Measurements from ENCODE around the gene RAPGEF5. TPM values are rescaled to one million over a fixed set of nuclear protein-coding genes. Genes with fewer than 3 reads are reported as not detected.

RAPGEF5 gene
- total and polyA plus RNA-seq, 12 donors = 5.1 to 87.0 (median 26.0) TPM

DNA sequence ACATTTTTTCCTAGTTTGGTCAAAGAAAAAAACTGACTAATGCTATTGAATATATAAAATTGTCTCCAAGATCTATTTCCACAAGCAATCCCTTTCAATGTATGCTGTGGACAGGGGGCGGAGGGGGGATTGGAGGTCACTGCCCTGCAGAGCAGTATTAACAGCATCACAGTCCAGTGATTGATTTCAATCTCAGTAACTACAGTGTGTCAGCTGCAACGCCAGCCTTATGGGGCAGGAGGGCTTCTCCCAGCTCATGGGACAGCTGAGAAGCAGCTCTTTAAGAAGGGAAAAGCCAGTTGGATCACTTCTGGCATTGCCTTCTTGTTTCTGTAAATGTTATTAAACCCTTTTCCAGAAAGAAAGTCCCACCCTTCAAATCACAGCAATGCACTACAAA lies 65.0 kb downstream of the RAPGEF5 start:
- no peak overlapping the region for H3K27ac ChIP-seq
- intact Hi-C loops (cut with DNase I) = no loop called here
- no peaks in the 10 kb centered on the region for H3K4me1 ChIP-seq (replicated peaks in 1 of 2)
- no peak for TF ChIP-seq POLR2A (IDR thresholded peaks at IDR 0.05)
- TF ChIP-seq, protein P1, sequence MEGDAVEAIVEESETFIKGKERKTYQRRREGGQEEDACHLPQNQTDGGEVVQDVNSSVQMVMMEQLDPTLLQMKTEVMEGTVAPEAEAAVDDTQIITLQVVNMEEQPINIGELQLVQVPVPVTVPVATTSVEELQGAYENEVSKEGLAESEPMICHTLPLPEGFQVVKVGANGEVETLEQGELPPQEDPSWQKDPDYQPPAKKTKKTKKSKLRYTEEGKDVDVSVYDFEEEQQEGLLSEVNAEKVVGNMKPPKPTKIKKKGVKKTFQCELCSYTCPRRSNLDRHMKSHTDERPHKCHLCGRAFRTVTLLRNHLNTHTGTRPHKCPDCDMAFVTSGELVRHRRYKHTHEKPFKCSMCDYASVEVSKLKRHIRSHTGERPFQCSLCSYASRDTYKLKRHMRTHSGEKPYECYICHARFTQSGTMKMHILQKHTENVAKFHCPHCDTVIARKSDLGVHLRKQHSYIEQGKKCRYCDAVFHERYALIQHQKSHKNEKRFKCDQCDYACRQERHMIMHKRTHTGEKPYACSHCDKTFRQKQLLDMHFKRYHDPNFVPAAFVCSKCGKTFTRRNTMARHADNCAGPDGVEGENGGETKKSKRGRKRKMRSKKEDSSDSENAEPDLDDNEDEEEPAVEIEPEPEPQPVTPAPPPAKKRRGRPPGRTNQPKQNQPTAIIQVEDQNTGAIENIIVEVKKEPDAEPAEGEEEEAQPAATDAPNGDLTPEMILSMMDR (IDR thresholded peaks at IDR 0.05) = no peak
- no peak overlapping the region for H3K4me3 ChIP-seq
- no peak for DNase-seq
- no peaks in the 10 kb centered on the region for H3K9me3 ChIP-seq (replicated peaks in 1 of 3)
- 75 to 96% (median 85%) methylated on average over 2 of the region's 2 CpGs for WGBS, 4 donors
- H3K27me3 ChIP-seq = no peaks in the 10 kb centered on the region
- no peaks in the 10 kb centered on the region for H3K36me3 ChIP-seq (replicated peaks in 1 of 2)

DNA sequence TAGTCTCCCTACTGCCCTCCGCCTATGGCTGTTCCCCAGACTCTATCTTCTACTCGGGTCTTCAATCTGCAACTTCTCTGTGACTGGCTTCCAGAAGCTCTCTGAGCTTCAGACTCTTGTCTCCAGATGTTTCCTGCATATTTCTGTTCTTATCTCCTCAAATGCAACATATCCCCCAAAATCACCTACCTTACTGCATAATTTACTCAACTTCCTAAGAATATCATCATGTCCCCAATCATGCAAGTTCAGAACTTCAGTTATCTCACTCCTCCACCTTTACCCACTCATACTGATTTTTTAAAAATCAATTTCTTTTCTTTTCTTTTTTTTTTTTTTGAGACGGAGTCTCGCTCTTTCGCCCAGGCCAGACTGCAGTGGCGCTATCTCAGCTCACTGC lies 68.8 kb downstream of the RAPGEF5 start:
- Histone ChIP-seq H3K9me3 (replicated peaks in 1 of 3) (no peaks in the 10 kb centered on the region), H3K4me3 (no peak overlapping the region), H3K27ac (no peak overlapping the region), H3K27me3 (no peaks in the 10 kb centered on the region), H3K36me3 (replicated peaks in 1 of 2) (no peaks in the 10 kb centered on the region), H3K4me1 (replicated peaks in 1 of 2) (no peaks in the 10 kb centered on the region)
- WGBS, 4 donors = 90 to 97% (median 95%) methylated on average over 6 of the region's 6 CpGs
- no peak for TF ChIP-seq POLR2A (IDR thresholded peaks at IDR 0.05)
- TF ChIP-seq, protein P1 (IDR thresholded peaks at IDR 0.05) = no peak
- no peak for DNase-seq
- intact Hi-C loops (cut with DNase I) = no loop called here

DNA sequence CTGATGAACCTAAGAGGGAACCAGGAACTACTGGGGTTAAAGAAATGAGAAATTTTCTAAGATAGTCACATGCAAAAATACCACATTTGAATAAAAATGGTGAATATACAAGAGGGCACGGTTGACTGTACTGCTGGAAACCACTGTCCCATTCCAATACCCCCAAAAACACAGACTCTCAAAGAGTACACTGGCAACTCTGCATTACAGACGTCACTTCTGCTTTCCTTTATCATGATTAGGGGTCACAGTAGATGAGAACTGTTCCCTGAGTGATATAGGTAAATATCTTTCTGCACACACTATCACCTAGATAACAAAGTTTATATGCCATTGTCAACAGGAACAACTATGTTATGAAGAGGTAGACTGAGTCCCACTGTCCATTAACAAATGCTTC lies 69.5 kb downstream of the RAPGEF5 start:
- TF ChIP-seq POLR2A (IDR thresholded peaks at IDR 0.05) = no peak
- TF ChIP-seq, protein P1 (IDR thresholded peaks at IDR 0.05) = no peak
- intact Hi-C loops (cut with DNase I) = no loop called here
- WGBS, 4 donors = 75 to 87% (median 82%) methylated on average over 2 of the region's 2 CpGs

DNA sequence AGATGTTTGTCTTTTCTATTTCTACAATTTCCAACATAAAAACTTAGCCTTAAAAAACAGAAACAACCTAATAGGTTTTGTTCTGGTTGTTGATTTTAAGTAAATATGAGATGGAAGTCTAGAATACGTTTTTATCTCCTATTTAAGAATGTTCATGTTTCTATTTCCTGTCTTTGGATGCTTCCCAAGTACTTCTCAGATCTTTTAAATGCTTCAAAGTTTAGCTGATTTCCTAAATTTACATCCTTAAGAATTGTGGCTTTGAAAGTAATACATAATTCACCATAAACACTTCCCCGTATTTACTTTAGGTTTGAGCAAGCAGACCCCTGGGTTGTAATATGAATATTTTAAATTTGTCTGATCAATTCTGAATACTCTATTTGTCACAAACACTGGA lies 70.5 kb downstream of the RAPGEF5 start:
- H3K27me3 ChIP-seq = no peaks in the 10 kb centered on the region
- WGBS, 4 donors = 55 to 64% (median 59%) methylated on average over 2 of the region's 2 CpGs
- intact Hi-C loops (cut with DNase I) = no loop called here
- DNase-seq = no peak
- no peaks in the 10 kb centered on the region for H3K4me1 ChIP-seq (replicated peaks in 1 of 2)
- H3K36me3 ChIP-seq (replicated peaks in 1 of 2) = no peaks in the 10 kb centered on the region
- H3K4me3 ChIP-seq = no peak overlapping the region
- no peak overlapping the region for H3K27ac ChIP-seq
- no peak for TF ChIP-seq POLR2A (IDR thresholded peaks at IDR 0.05)
- TF ChIP-seq, protein P1 (IDR thresholded peaks at IDR 0.05) = no peak
- no peaks in the 10 kb centered on the region for H3K9me3 ChIP-seq (replicated peaks in 1 of 3)

More for the DNA sequence above, 69.5 kb downstream of the RAPGEF5 start:
- H3K27me3 ChIP-seq = no peaks in the 10 kb centered on the region
- H3K36me3 ChIP-seq (replicated peaks in 1 of 2) = no peaks in the 10 kb centered on the region
- no peaks in the 10 kb centered on the region for H3K9me3 ChIP-seq (replicated peaks in 1 of 3)
- H3K4me1 ChIP-seq (replicated peaks in 1 of 2) = no peaks in the 10 kb centered on the region
- no peak for DNase-seq
- H3K27ac ChIP-seq = no peak overlapping the region
- no peak overlapping the region for H3K4me3 ChIP-seq
